ENCODE results near the gene SELENOS. TPM values are rescaled to one million over a fixed set of nuclear protein-coding genes. Genes with fewer than 3 reads are reported as not detected.

Gene SELENOS
- total and polyA plus RNA-seq, 9 donors: 36.9 to 83.2 (median 43.6) TPM

GRCh38 chr15:101232677-101233076, 44.6 kb downstream of the SELENOS start:
- H3K27ac ChIP-seq: no peak overlapping the region
- no peak for DNase-seq

GRCh38 chr15:101228313-101228712, 49.0 kb downstream of the SELENOS start:
- intact Hi-C loops (cut with DNase I): no loop called here
- Histone ChIP-seq H3K4me1 (ENCODE audit: insufficient read depth) (peaks cover 15% of the 10 kb centered on the region), H3K36me3 (no peaks in the 10 kb centered on the region), H3K27ac (no peak overlapping the region), H3K4me3 (no peak overlapping the region), H3K27me3 (no peaks in the 10 kb centered on the region), H3K9me3 (no peaks in the 10 kb centered on the region)
- no peak for DNase-seq
- TF ChIP-seq CTCF (IDR thresholded peaks at IDR 0.05) (no peak), POLR2A (IDR thresholded peaks at IDR 0.05) (no peak), EP300 (IDR thresholded peaks at IDR 0.05) (no peak)

More at GRCh38 chr15:101232677-101233076, 44.6 kb downstream of the SELENOS start:
- Histone ChIP-seq H3K27me3 (no peaks in the 10 kb centered on the region), H3K9me3 (no peaks in the 10 kb centered on the region), H3K36me3 (no peaks in the 10 kb centered on the region), H3K4me1 (ENCODE audit: insufficient read depth) (peaks cover 14% of the 10 kb centered on the region), H3K4me3 (no peak overlapping the region)
- WGBS, 3 donors: 36 to 48% (median 48%) methylated on average over 5 of the region's 5 CpGs
- intact Hi-C loops (cut with DNase I): no loop called here
- no peak for TF ChIP-seq CTCF (IDR thresholded peaks at IDR 0.05)
- no peak for TF ChIP-seq POLR2A (IDR thresholded peaks at IDR 0.05)
- no peak for TF ChIP-seq EP300 (IDR thresholded peaks at IDR 0.05)

- Histone ChIP-seq H3K4me3 (no peak overlapping the region), H3K4me1 (ENCODE audit: insufficient read depth) (peaks cover 17% of the 10 kb centered on the region), H3K27me3 (no peaks in the 10 kb centered on the region), H3K27ac (no peak overlapping the region), H3K9me3 (no peaks in the 10 kb centered on the region), H3K36me3 (no peaks in the 10 kb centered on the region)
- WGBS, 3 donors: 65 to 86% (median 83%) methylated on average over 5 of the region's 5 CpGs
- TF ChIP-seq CTCF (IDR thresholded peaks at IDR 0.05): no peak
- TF ChIP-seq EP300 (IDR thresholded peaks at IDR 0.05): no peak
- intact Hi-C loops (cut with DNase I): no loop called here
- no peak for DNase-seq
Observed at GRCh38 chr15:101225658-101226057, 51.6 kb downstream of the SELENOS start.

Other genes with a start within 250 kb of the SELENOS start
- gene CHSY1, start 25.4 kb downstream of the SELENOS start, total RNA-seq: 10 to 100 TPM; 23.0 to 69.9 (median 33.1) TPM
- 10 to 100 TPM; 24.4 to 33.0 TPM for gene CHSY1, start 25.4 kb downstream of the SELENOS start, polyA plus RNA-seq
- gene SNRPA1, start 17.8 kb upstream of the SELENOS start, total RNA-seq: 10 to 100 TPM; 18.6 to 55.1 (median 39.9) TPM
- gene SNRPA1, start 17.8 kb upstream of the SELENOS start, polyA plus RNA-seq: 10 to 100 TPM; 30.8 to 34.0 TPM
- 10 to 100 TPM in 4 of 7 donors, 1 to 10 TPM in 3; 3.9 to 25.4 (median 13.0) TPM for gene PCSK6, start 212.2 kb upstream of the SELENOS start, total RNA-seq
- 10 to 100 TPM in 1 of 2 donors, 1 to 10 TPM in 1; 3.8 to 26.0 TPM for gene PCSK6, start 212.2 kb upstream of the SELENOS start, polyA plus RNA-seq